Measurements from ENCODE around the gene PRAMEF4. TPM values are rescaled to one million over a fixed set of nuclear protein-coding genes. Genes with fewer than 3 reads are reported as not detected.
"Not testable (repeated sequence)": the region's sequence is repeated elsewhere in the genome, so short reads cannot be mapped to it uniquely, and the experiment has no call there.

PRAMEF4 gene
- polyA plus RNA-seq, 4 donors = not detected

DNA sequence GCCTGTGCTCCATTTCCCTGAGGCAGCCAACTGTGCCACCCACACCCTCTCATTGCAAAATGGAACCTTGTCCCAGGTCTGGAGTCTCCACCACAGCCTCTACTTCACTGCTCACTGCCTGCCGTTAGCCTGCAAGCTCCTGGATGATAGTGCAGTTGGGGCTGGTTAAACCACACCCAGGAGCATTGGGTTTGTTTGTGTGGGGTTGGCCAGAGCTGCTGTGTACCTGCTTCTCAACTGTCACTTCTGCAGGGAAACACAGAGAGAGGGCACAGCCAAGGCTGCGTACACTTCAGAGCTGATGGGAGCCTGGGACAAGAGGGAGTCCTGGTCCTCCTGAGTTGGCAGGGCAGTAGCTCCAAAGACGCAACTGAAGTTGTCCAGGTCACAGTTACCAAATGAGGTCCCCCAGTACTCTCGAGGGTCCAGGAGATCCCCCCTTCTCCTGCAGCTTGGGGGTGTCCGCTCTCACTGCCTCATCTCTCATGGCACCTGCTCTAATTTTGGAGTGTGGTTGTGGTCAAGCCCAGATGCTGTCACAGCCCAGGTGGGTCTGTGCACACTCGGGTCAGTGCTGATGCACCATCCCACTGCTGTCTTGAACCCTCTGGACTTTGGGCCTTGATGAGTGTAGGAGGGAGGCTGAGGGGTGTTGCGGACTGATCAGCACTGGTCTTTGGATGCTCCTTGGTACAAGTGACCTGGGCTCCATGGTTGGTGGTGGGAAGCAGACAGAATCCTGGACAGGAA is 22.7 kb downstream of the PRAMEF4 start:
- not testable (repeated sequence) for H3K4me3 ChIP-seq (ENCODE audit: low read depth in 1 of 3, low read length in 3 of 3); H3K36me3 ChIP-seq (ENCODE audit: control insufficient read depth in 3 of 3, insufficient read depth in 2 of 3, low read depth in 1 of 3, low read length in 3 of 3); H3K27ac ChIP-seq (ENCODE audit: low read depth in 1 of 3, low read length in 2 of 3); FAIRE-seq; H3K9me3 ChIP-seq (ENCODE audit: control insufficient read depth in 2 of 2, insufficient read depth in 1 of 2, low read depth in 1 of 2, low read length in 1 of 2); DNase-seq; H3K27me3 ChIP-seq (ENCODE audit: control insufficient read depth in 3 of 3, insufficient read depth in 3 of 3, low read length in 3 of 3); H3K4me1 ChIP-seq (ENCODE audit: control insufficient read depth in 3 of 3, insufficient read depth in 2 of 3, low read depth in 1 of 3, low read length in 2 of 3)
- WGBS, 3 donors = 65 to 84% (median 67%) methylated on average over 2 to 5 of the region's 7 CpGs

GRCh38 chr1:12856786-12857185 is 29.2 kb downstream of the PRAMEF4 start, which contains the start of gene PRAMEF2:
Gene PRAMEF2 (plus strand): TSS chr1:12857086. CDS start chr1:12859010, 1,924 bp downstream.
- H3K4me3 ChIP-seq (ENCODE audit: low read depth in 1 of 3, low read length in 3 of 3); FAIRE-seq; H3K27me3 ChIP-seq (ENCODE audit: control insufficient read depth in 3 of 3, insufficient read depth in 3 of 3, low read length in 3 of 3); DNase-seq; H3K36me3 ChIP-seq (ENCODE audit: control insufficient read depth in 3 of 3, insufficient read depth in 2 of 3, low read depth in 1 of 3, low read length in 3 of 3); H3K4me1 ChIP-seq (ENCODE audit: control insufficient read depth in 3 of 3, insufficient read depth in 2 of 3, low read depth in 1 of 3, low read length in 2 of 3); H3K27ac ChIP-seq (ENCODE audit: low read depth in 1 of 3, low read length in 2 of 3); H3K9me3 ChIP-seq (ENCODE audit: control insufficient read depth in 2 of 2, insufficient read depth in 1 of 2, low read depth in 1 of 2, low read length in 1 of 2): not testable (repeated sequence)
- WGBS, 3 donors = 45 to 83% (median 64%) methylated on average over 1 to 2 of the region's 2 CpGs

- Histone ChIP-seq H3K4me3 (ENCODE audit: low read depth in 1 of 3, low read length in 3 of 3) (no peak overlapping the region), H3K9me3 (ENCODE audit: control insufficient read depth in 2 of 2, insufficient read depth in 1 of 2, low read depth in 1 of 2, low read length in 1 of 2) (no peaks in the 10 kb centered on the region), H3K4me1 (ENCODE audit: control insufficient read depth in 3 of 3, insufficient read depth in 2 of 3, low read depth in 1 of 3, low read length in 2 of 3) (no peaks in the 10 kb centered on the region), H3K27ac (ENCODE audit: low read depth in 1 of 3, low read length in 2 of 3) (no peak overlapping the region), H3K27me3 (ENCODE audit: control insufficient read depth in 3 of 3, insufficient read depth in 3 of 3, low read length in 3 of 3) (peaks cover 0 to 2% (median 0%) of the 10 kb centered on the region in 3 donors), H3K36me3 (ENCODE audit: control insufficient read depth in 3 of 3, insufficient read depth in 2 of 3, low read depth in 1 of 3, low read length in 3 of 3) (no peaks in the 10 kb centered on the region)
- DNase-seq = no peak
- no peak for FAIRE-seq
- 59 to 72% (median 61%) methylated on average over 4 of the region's 4 CpGs for WGBS, 3 donors
These were observed 34.2 kb downstream of the PRAMEF4 start for GRCh38 chr1:12851779-12852178.

DNA sequence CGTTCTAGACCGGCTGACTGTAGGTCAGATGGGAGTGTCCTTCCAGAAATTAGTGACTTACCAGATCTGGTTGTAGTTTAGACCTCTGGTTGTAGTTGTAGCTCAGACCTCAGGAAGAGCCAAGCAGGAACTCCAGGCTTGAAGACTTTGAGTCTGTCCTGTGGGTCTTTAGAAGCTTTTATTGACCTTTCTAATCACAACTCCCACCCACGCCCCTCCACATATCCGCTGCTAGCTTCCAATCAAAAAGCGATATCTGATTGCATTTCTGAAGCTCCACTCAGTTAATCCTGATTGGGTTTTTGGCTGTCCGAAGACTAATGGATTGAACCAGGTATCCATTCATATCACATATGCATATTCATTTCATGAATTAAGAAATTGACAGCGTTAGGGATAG is 37.4 kb downstream of the PRAMEF4 start, which contains the start of gene HNRNPCL1:
TSS of gene HNRNPCL1 (minus strand) at position 101 of the 400 bp plus-strand sequence. CDS start 431 bp downstream, outside the sequence.
- H3K4me1 ChIP-seq (ENCODE audit: control insufficient read depth in 3 of 3, insufficient read depth in 2 of 3, low read depth in 1 of 3, low read length in 2 of 3); H3K27me3 ChIP-seq (ENCODE audit: control insufficient read depth in 3 of 3, insufficient read depth in 3 of 3, low read length in 3 of 3); H3K27ac ChIP-seq (ENCODE audit: low read depth in 1 of 3, low read length in 2 of 3); H3K9me3 ChIP-seq (ENCODE audit: control insufficient read depth in 2 of 2, insufficient read depth in 1 of 2, low read depth in 1 of 2, low read length in 1 of 2); H3K4me3 ChIP-seq (ENCODE audit: low read depth in 1 of 3, low read length in 3 of 3); DNase-seq; H3K36me3 ChIP-seq (ENCODE audit: control insufficient read depth in 3 of 3, insufficient read depth in 2 of 3, low read depth in 1 of 3, low read length in 3 of 3); FAIRE-seq: not testable (repeated sequence)
- 81 to 90% (median 82%) methylated on average over 7 of the region's 7 CpGs for WGBS, 3 donors

DNA sequence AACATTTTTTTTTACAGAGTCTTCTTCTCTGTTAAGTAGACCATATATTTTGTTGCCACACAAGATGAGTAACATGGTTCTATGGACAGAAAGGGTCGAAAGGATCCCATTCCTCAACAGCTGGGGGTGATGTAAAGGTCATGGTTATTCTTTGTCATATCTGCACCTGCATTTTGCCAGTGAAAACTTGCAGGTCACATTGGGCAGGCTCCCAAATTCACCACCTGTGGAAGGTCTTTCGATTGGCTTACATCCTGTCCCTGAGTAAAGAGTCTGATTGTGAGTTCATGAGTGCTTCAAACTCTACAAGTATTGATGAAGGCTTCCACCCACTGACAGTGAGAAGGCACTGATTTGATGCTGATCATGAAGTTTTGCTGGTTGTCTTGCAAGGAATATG is 52.8 kb downstream of the PRAMEF4 start:
- not testable (repeated sequence) for H3K4me1 ChIP-seq (ENCODE audit: control insufficient read depth in 3 of 3, insufficient read depth in 2 of 3, low read depth in 1 of 3, low read length in 2 of 3); H3K4me3 ChIP-seq (ENCODE audit: low read depth in 1 of 3, low read length in 3 of 3); H3K27me3 ChIP-seq (ENCODE audit: control insufficient read depth in 3 of 3, insufficient read depth in 3 of 3, low read length in 3 of 3); H3K9me3 ChIP-seq (ENCODE audit: control insufficient read depth in 2 of 2, insufficient read depth in 1 of 2, low read depth in 1 of 2, low read length in 1 of 2); DNase-seq; H3K36me3 ChIP-seq (ENCODE audit: control insufficient read depth in 3 of 3, insufficient read depth in 2 of 3, low read depth in 1 of 3, low read length in 3 of 3); FAIRE-seq; H3K27ac ChIP-seq (ENCODE audit: low read depth in 1 of 3, low read length in 2 of 3)
- 49 to 57% (median 51%) methylated on average over 2 of the region's 2 CpGs for WGBS, 3 donors

GRCh38 chr1:12831310-12831709 is 54.7 kb downstream of the PRAMEF4 start, which contains the start of gene PRAMEF11:
Gene PRAMEF11 (minus strand): TSS chr1:12831410. CDS start chr1:12828789, 2,621 bp downstream.
- not testable (repeated sequence) for FAIRE-seq; H3K9me3 ChIP-seq (ENCODE audit: control insufficient read depth in 2 of 2, insufficient read depth in 1 of 2, low read depth in 1 of 2, low read length in 1 of 2); H3K27me3 ChIP-seq (ENCODE audit: control insufficient read depth in 3 of 3, insufficient read depth in 3 of 3, low read length in 3 of 3); H3K36me3 ChIP-seq (ENCODE audit: control insufficient read depth in 3 of 3, insufficient read depth in 2 of 3, low read depth in 1 of 3, low read length in 3 of 3); H3K4me1 ChIP-seq (ENCODE audit: control insufficient read depth in 3 of 3, insufficient read depth in 2 of 3, low read depth in 1 of 3, low read length in 2 of 3); DNase-seq; H3K27ac ChIP-seq (ENCODE audit: low read depth in 1 of 3, low read length in 2 of 3); H3K4me3 ChIP-seq (ENCODE audit: low read depth in 1 of 3, low read length in 3 of 3)
- whole genome bisulfite sequencing, 3 donors = 52 to 57% (median 52%) methylated on average over 3 of the region's 3 CpGs

Other genes with a start within 250 kb of the PRAMEF4 start
- not detected for gene AADACL4, start 242.1 kb downstream of the PRAMEF4 start, polyA plus RNA-seq
- not detected for gene AADACL3, start 170.1 kb downstream of the PRAMEF4 start, polyA plus RNA-seq
- gene CFAP107, start 140.0 kb downstream of the PRAMEF4 start, polyA plus RNA-seq = under 1 TPM in 1 of 4 donors, not detected in 3; 0.01 TPM
- gene PRAMEF12, start 112.5 kb downstream of the PRAMEF4 start, polyA plus RNA-seq = not detected
- not detected for gene PRAMEF1, start 94.8 kb downstream of the PRAMEF4 start, polyA plus RNA-seq
- gene PRAMEF11, start 54.8 kb downstream of the PRAMEF4 start, polyA plus RNA-seq = not detected
- not detected for gene HNRNPCL1, start 37.5 kb downstream of the PRAMEF4 start, polyA plus RNA-seq
- gene PRAMEF2, start 29.1 kb downstream of the PRAMEF4 start, polyA plus RNA-seq = not detected
- gene PRAMEF10, start 12.1 kb upstream of the PRAMEF4 start, polyA plus RNA-seq = not detected
- gene PRAMEF7, start 30.4 kb upstream of the PRAMEF4 start, polyA plus RNA-seq = not detected
- not detected for gene PRAMEF6, start 61.4 kb upstream of the PRAMEF4 start, polyA plus RNA-seq
- gene PRAMEF27, start 170.4 kb upstream of the PRAMEF4 start, polyA plus RNA-seq = not detected
- not detected for gene HNRNPCL3, start 174.6 kb upstream of the PRAMEF4 start, polyA plus RNA-seq
- gene PRAMEF25, start 184.6 kb upstream of the PRAMEF4 start, polyA plus RNA-seq = not detected
- gene HNRNPCL2, start 230.7 kb upstream of the PRAMEF4 start, polyA plus RNA-seq = not detected